ENCODE results near the gene PLA2G4A.
A peak's percentile ranks its signal among the peaks of the same experiment; 100 is the strongest.

The PLA2G4A gene

GRCh38 chr1:186802388-186802787 is 26.4 kb upstream of the PLA2G4A start:
- DNase-seq (ENCODE audit: insufficient read length) (no peak), FAIRE-seq (no peak)
- TF ChIP-seq TAF1 (IDR thresholded peaks at IDR 0.05; ENCODE audit: borderline replicate concordance, low read depth, low read length): no peak
- no peak for TF ChIP-seq POLR2AphosphoS5 (IDR thresholded peaks at IDR 0.05; ENCODE audit: low read depth, low read length)
- TF ChIP-seq POLR2A (IDR thresholded peaks at IDR 0.05; ENCODE audit: low read depth, low read length): no peak

- no peak for FAIRE-seq
- TF ChIP-seq POLR2A (IDR thresholded peaks at IDR 0.05; ENCODE audit: low read depth, low read length) (no peak), TAF1 (IDR thresholded peaks at IDR 0.05; ENCODE audit: borderline replicate concordance, low read depth, low read length) (no peak)
- no peak for DNase-seq (ENCODE audit: insufficient read length)
Observed at GRCh38 chr1:186804679-186805078, 24.1 kb upstream of the PLA2G4A start.

GRCh38 chr1:186806477-186806876 is 22.3 kb upstream of the PLA2G4A start:
- TF ChIP-seq TAF1 (IDR thresholded peaks at IDR 0.05; ENCODE audit: borderline replicate concordance, low read depth, low read length) (no peak), POLR2AphosphoS5 (IDR thresholded peaks at IDR 0.05; ENCODE audit: low read depth, low read length) (no peak)
- FAIRE-seq (peak; percentile 21), DNase-seq (ENCODE audit: insufficient read length) (no peak)

GRCh38 chr1:186807163-186807562 is 21.6 kb upstream of the PLA2G4A start:
- no peak for DNase-seq (ENCODE audit: insufficient read length)
- TF ChIP-seq TAF1 (IDR thresholded peaks at IDR 0.05; ENCODE audit: borderline replicate concordance, low read depth, low read length) (no peak), POLR2AphosphoS5 (IDR thresholded peaks at IDR 0.05; ENCODE audit: low read depth, low read length) (no peak), POLR2A (IDR thresholded peaks at IDR 0.05; ENCODE audit: low read depth, low read length) (no peak)
- no peak for FAIRE-seq

- no peak for TF ChIP-seq TAF1 (IDR thresholded peaks at IDR 0.05; ENCODE audit: borderline replicate concordance, low read depth, low read length)
- no peak for TF ChIP-seq POLR2AphosphoS5 (IDR thresholded peaks at IDR 0.05; ENCODE audit: low read depth, low read length)
- TF ChIP-seq POLR2A (IDR thresholded peaks at IDR 0.05; ENCODE audit: low read depth, low read length): no peak
- DNase-seq (ENCODE audit: insufficient read length): no peak
- FAIRE-seq: no peak
Observed at GRCh38 chr1:186811892-186812291, 16.9 kb upstream of the PLA2G4A start.

GRCh38 chr1:186812570-186812969 is 16.2 kb upstream of the PLA2G4A start:
- peak; percentile 5 for FAIRE-seq
- TF ChIP-seq TAF1 (IDR thresholded peaks at IDR 0.05; ENCODE audit: borderline replicate concordance, low read depth, low read length) (no peak), POLR2A (IDR thresholded peaks at IDR 0.05; ENCODE audit: low read depth, low read length) (no peak), POLR2AphosphoS5 (IDR thresholded peaks at IDR 0.05; ENCODE audit: low read depth, low read length) (no peak)
- DNase-seq (ENCODE audit: insufficient read length): no peak

- FAIRE-seq (peak; percentile 67), DNase-seq (ENCODE audit: insufficient read length) (no peak)
- TF ChIP-seq TAF1 (IDR thresholded peaks at IDR 0.05; ENCODE audit: borderline replicate concordance, low read depth, low read length): no peak
- no peak for TF ChIP-seq POLR2A (IDR thresholded peaks at IDR 0.05; ENCODE audit: low read depth, low read length)
- TF ChIP-seq POLR2AphosphoS5 (IDR thresholded peaks at IDR 0.05; ENCODE audit: low read depth, low read length): no peak
Observed at GRCh38 chr1:186813420-186813819, 15.3 kb upstream of the PLA2G4A start.

- TF ChIP-seq POLR2AphosphoS5 (IDR thresholded peaks at IDR 0.05; ENCODE audit: low read depth, low read length) (no peak), POLR2A (IDR thresholded peaks at IDR 0.05; ENCODE audit: low read depth, low read length) (no peak), TAF1 (IDR thresholded peaks at IDR 0.05; ENCODE audit: borderline replicate concordance, low read depth, low read length) (no peak)
Observed at GRCh38 chr1:186819126-186819525, 9.6 kb upstream of the PLA2G4A start.

GRCh38 chr1:186819563-186819962 is 9.2 kb upstream of the PLA2G4A start:
- peak; percentile 89 for FAIRE-seq
- TF ChIP-seq TAF1 (IDR thresholded peaks at IDR 0.05; ENCODE audit: borderline replicate concordance, low read depth, low read length): no peak
- no peak for TF ChIP-seq POLR2A (IDR thresholded peaks at IDR 0.05; ENCODE audit: low read depth, low read length)
- TF ChIP-seq POLR2AphosphoS5 (IDR thresholded peaks at IDR 0.05; ENCODE audit: low read depth, low read length): no peak
- no peak for DNase-seq (ENCODE audit: insufficient read length)

More at GRCh38 chr1:186819126-186819525, 9.6 kb upstream of the PLA2G4A start:
- FAIRE-seq (no peak), DNase-seq (ENCODE audit: insufficient read length) (no peak)

GRCh38 chr1:186829686-186830587 is 1.2 kb downstream of the PLA2G4A start:
- FAIRE-seq: no peak
- no peak for DNase-seq (ENCODE audit: insufficient read length)
- TF ChIP-seq POLR2A (IDR thresholded peaks at IDR 0.05; ENCODE audit: low read depth, low read length): no peak
- no peak for TF ChIP-seq POLR2AphosphoS5 (IDR thresholded peaks at IDR 0.05; ENCODE audit: low read depth, low read length)
- TF ChIP-seq TAF1 (IDR thresholded peaks at IDR 0.05; ENCODE audit: borderline replicate concordance, low read depth, low read length): no peak

- TF ChIP-seq POLR2A (IDR thresholded peaks at IDR 0.05; ENCODE audit: low read depth, low read length) (no peak), TAF1 (IDR thresholded peaks at IDR 0.05; ENCODE audit: borderline replicate concordance, low read depth, low read length) (no peak), POLR2AphosphoS5 (IDR thresholded peaks at IDR 0.05; ENCODE audit: low read depth, low read length) (no peak)
- FAIRE-seq (no peak), DNase-seq (ENCODE audit: insufficient read length) (no peak)
Observed at GRCh38 chr1:186831168-186831567, 2.4 kb downstream of the PLA2G4A start.

GRCh38 chr1:186834399-186834958 is 5.7 kb downstream of the PLA2G4A start:
- no peak for DNase-seq (ENCODE audit: insufficient read length)
- FAIRE-seq: no peak
- no peak for TF ChIP-seq POLR2A (IDR thresholded peaks at IDR 0.05; ENCODE audit: low read depth, low read length)
- no peak for TF ChIP-seq TAF1 (IDR thresholded peaks at IDR 0.05; ENCODE audit: borderline replicate concordance, low read depth, low read length)
- no peak for TF ChIP-seq POLR2AphosphoS5 (IDR thresholded peaks at IDR 0.05; ENCODE audit: low read depth, low read length)
